ENCODE data around the gene MAGOHB. TPM values are rescaled to one million over a fixed set of nuclear protein-coding genes. Genes with fewer than 3 reads are reported as not detected.
A peak's percentile ranks its signal among the peaks of the same experiment; 100 is the strongest.

Gene MAGOHB
- total RNA-seq, 1 experiment from 2014 or later: 64.5 TPM

DNA sequence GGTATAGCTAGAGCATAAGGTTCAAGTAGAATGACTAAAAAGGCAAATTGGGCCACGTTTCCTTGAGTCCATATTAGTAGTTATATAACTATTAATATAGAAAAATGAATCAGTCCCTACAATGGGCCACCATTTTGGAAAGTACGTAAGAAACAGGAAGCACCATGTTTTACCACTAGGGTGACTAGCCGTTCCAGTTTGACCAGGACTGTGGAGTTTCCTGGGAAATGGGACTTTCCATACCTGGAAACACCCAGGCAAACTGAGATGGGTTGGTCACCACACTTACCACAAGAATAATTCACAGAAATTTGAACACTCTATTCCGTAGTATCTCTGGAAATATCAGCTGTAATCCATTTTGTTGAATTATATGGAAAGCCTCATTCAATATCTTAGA, 2.1 kb upstream of the MAGOHB start:
- Histone ChIP-seq H3K4me2 (ENCODE audit: insufficient read depth, insufficient read length, low read length) (no peak overlapping the region), H4K20me1 (ENCODE audit: control insufficient read depth, insufficient read depth, insufficient read length) (no peaks in the 10 kb centered on the region), H2AK5ac (ENCODE audit: insufficient read length, low read length) (no peak overlapping the region), H2BK20ac (ENCODE audit: low read depth, low read length, poor library complexity, severe bottlenecking) (no peak overlapping the region), H3K23ac (ENCODE audit: insufficient read length, low read depth, low read length) (no peak overlapping the region), H3K18ac (ENCODE audit: insufficient read length, low read depth, low read length) (no peak overlapping the region), H4K5ac (ENCODE audit: insufficient read length, low read depth, low read length) (no peak overlapping the region), H3K79me1 (ENCODE audit: insufficient read depth, low read depth, low read length, poor library complexity, severe bottlenecking) (no peaks in the 10 kb centered on the region), H4K8ac (replicated peaks; ENCODE audit: insufficient read length, low read depth, low read length) (no peak overlapping the region), H2BK15ac (ENCODE audit: low read depth, low read length) (no peak overlapping the region), H3K4me1 (ENCODE audit: insufficient read depth, low read length) (no peaks in the 10 kb centered on the region), H2BK5ac (ENCODE audit: insufficient read length, low read length) (no peak overlapping the region), H3K9me3 (ENCODE audit: control insufficient read depth, low read depth, low read length) (no peaks in the 10 kb centered on the region), H3K14ac (ENCODE audit: insufficient read depth, low read length) (no peak overlapping the region), H3K27ac (ENCODE audit: insufficient read length, low read depth, low read length) (no peak overlapping the region), H2AFZ (ENCODE audit: low read length) (no peak overlapping the region), H3K4ac (ENCODE audit: low read depth, low read length) (no peak overlapping the region), H3K27me3 (ENCODE audit: insufficient read depth, low read length) (no peaks in the 10 kb centered on the region), H3K56ac (ENCODE audit: insufficient read length, low read depth, low read length) (no peak overlapping the region), H3T11ph (ENCODE audit: low read length) (no peak overlapping the region), H2BK120ac (ENCODE audit: low read depth, low read length, poor library complexity, severe bottlenecking) (no peak overlapping the region), H3K9ac (ENCODE audit: extremely low read depth, insufficient read length, low read length) (no peak overlapping the region), H3K79me2 (ENCODE audit: insufficient read depth, low read length) (peaks cover 11% of the 10 kb centered on the region; the same call in 1 of the 2 replicates), H4K91ac (ENCODE audit: insufficient read length, low read depth, low read length) (no peak overlapping the region), H2BK12ac (ENCODE audit: insufficient read length, low read depth, low read length) (no peak overlapping the region), H3K23me2 (ENCODE audit: insufficient read length, low read depth, low read length, poor library complexity, severe bottlenecking) (peaks cover 4% of the 10 kb centered on the region)
- Mint-ChIP-seq H3K4me3 (no peak overlapping the region), H3K27me3 (ENCODE audit: low read depth) (peaks cover 2% of the 10 kb centered on the region; the same call in 1 of the 2 replicates), H3K4me1 (peaks cover 15 to 18% of the 10 kb centered on the region in 2 experiments), H3K9me3 (peaks cover 0 to 3% of the 10 kb centered on the region in 2 experiments; a peak in 2 of 5 replicates), H3K36me3 (ENCODE audit: insufficient read depth in 1 of 3, low read depth in 3 of 3) (peaks cover 3 to 21% (median 18%) of the 10 kb centered on the region in 3 experiments; a peak in 6 of 7 replicates), H3K27ac (no peak overlapping the region)
- no CpG with 5 or more reads among the region's 4 CpGs for WGBS (ENCODE audit: extremely low coverage, insufficient read length, low lambda C conversion rate)
- TF ChIP-seq, protein P1, sequence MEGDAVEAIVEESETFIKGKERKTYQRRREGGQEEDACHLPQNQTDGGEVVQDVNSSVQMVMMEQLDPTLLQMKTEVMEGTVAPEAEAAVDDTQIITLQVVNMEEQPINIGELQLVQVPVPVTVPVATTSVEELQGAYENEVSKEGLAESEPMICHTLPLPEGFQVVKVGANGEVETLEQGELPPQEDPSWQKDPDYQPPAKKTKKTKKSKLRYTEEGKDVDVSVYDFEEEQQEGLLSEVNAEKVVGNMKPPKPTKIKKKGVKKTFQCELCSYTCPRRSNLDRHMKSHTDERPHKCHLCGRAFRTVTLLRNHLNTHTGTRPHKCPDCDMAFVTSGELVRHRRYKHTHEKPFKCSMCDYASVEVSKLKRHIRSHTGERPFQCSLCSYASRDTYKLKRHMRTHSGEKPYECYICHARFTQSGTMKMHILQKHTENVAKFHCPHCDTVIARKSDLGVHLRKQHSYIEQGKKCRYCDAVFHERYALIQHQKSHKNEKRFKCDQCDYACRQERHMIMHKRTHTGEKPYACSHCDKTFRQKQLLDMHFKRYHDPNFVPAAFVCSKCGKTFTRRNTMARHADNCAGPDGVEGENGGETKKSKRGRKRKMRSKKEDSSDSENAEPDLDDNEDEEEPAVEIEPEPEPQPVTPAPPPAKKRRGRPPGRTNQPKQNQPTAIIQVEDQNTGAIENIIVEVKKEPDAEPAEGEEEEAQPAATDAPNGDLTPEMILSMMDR (conservative IDR thresholded peaks at IDR 0.05): peak; percentile 45; the same call in 2 of the 3 replicates
- DNase-seq: no peak
